ENCODE data around the gene C4BPA. TPM values are rescaled to one million over a fixed set of nuclear protein-coding genes. Genes with fewer than 3 reads are reported as not detected.

The C4BPA gene
- total RNA-seq, 2 donors from 2014 or later: 1.9 to 2.3 TPM

- no peak for DNase-seq
- peaks cover 7% of the 10 kb centered on the region for H3K4me1 ChIP-seq
- H3K27me3 ChIP-seq: no peaks in the 10 kb centered on the region
- intact Hi-C loops (cut with DNase I): no loop called here
- H3K27ac ChIP-seq: no peak overlapping the region
- no peak overlapping the region for H3K4me3 ChIP-seq
- no peaks in the 10 kb centered on the region for H3K36me3 ChIP-seq
- no peak overlapping the region for H3K9ac ChIP-seq (ENCODE audit: low read depth in 2 of 2, low read length in 2 of 2)
- H3K9me3 ChIP-seq: no peaks in the 10 kb centered on the region
- no peak for TF ChIP-seq CTCF (IDR thresholded peaks at IDR 0.05)
Observed at GRCh38 chr1:207058878-207059867, 44.9 kb upstream of the C4BPA start.

GRCh38 chr1:207059881-207060280, 44.2 kb upstream of the C4BPA start:
- no peak for DNase-seq
- Histone ChIP-seq H3K27ac (no peak overlapping the region), H3K36me3 (no peaks in the 10 kb centered on the region), H3K4me3 (no peak overlapping the region), H3K9ac (ENCODE audit: low read depth in 2 of 2, low read length in 2 of 2) (no peak overlapping the region), H3K4me1 (peaks cover 7% of the 10 kb centered on the region), H3K9me3 (no peaks in the 10 kb centered on the region), H3K27me3 (no peaks in the 10 kb centered on the region)
- intact Hi-C loops (cut with DNase I): no loop called here
- no peak for TF ChIP-seq CTCF (IDR thresholded peaks at IDR 0.05)

DNA sequence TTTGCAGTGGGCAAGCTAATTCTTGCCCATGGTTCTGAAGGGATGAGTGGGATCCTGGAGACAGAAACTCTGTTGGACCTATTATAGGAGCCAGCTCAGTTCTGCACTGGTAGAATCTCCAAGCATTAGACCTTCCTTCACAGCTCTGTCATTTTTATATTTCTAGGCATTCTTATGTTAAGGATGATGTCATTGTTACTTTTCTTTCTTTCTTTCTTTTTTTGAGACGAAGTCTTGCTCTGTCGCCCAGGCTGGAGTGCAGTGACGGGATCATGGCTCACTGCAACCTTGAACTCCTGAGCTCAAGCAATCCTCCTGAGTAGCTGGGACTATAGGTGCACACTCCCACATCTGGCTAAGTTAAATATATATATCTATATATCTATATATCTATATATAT, 43.4 kb upstream of the C4BPA start:
- Histone ChIP-seq H3K9me3 (no peaks in the 10 kb centered on the region), H3K4me1 (peaks cover 4% of the 10 kb centered on the region), H3K9ac (ENCODE audit: low read depth in 2 of 2, low read length in 2 of 2) (no peak overlapping the region), H3K27me3 (no peaks in the 10 kb centered on the region), H3K36me3 (no peaks in the 10 kb centered on the region), H3K27ac (no peak overlapping the region), H3K4me3 (no peak overlapping the region)
- intact Hi-C loops (cut with DNase I): no loop called here
- no peak for TF ChIP-seq CTCF (IDR thresholded peaks at IDR 0.05)
- no peak for DNase-seq

DNA sequence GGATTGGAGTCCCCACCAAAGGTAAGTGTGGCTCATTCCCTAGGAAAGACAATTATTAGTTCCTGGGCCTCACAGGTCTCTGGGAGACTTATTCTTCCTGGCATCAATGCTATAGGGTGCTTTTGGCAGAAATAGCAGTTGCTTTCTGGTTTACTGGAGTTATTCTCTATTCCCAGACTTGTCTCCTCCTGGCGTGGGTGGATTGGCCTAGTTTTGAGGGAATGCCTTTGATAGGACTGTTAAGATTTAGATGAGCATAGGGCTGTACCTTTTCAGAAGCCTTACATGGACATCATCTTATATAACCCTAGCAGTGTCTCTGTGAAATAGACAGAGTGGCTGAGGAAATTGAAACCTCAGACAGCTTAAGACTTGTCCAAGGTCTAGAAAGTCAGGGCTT, 42.0 kb upstream of the C4BPA start:
- Histone ChIP-seq H3K9ac (ENCODE audit: low read depth in 2 of 2, low read length in 2 of 2) (no peak overlapping the region), H3K4me3 (no peak overlapping the region), H3K27ac (no peak overlapping the region), H3K27me3 (no peaks in the 10 kb centered on the region), H3K9me3 (no peaks in the 10 kb centered on the region), H3K4me1 (no peaks in the 10 kb centered on the region), H3K36me3 (no peaks in the 10 kb centered on the region)
- TF ChIP-seq CTCF (IDR thresholded peaks at IDR 0.05): no peak
- no peak for DNase-seq
- intact Hi-C loops (cut with DNase I): no loop called here

- no peak overlapping the region for H3K9ac ChIP-seq (ENCODE audit: low read depth in 2 of 2, low read length in 2 of 2)
- intact Hi-C loops (cut with DNase I): no loop called here
- H3K27ac ChIP-seq: no peak overlapping the region
- no peaks in the 10 kb centered on the region for H3K4me1 ChIP-seq
- no peaks in the 10 kb centered on the region for H3K27me3 ChIP-seq
- H3K4me3 ChIP-seq: no peak overlapping the region
- TF ChIP-seq CTCF (IDR thresholded peaks at IDR 0.05): no peak
- no peaks in the 10 kb centered on the region for H3K36me3 ChIP-seq
- DNase-seq: no peak
- H3K9me3 ChIP-seq: no peaks in the 10 kb centered on the region
Observed at GRCh38 chr1:207063014-207063413, 41.0 kb upstream of the C4BPA start.

Measured in colonic mucosa (tissue), 4 donors.